ENCODE measurements around the gene CCN2. TPM values are rescaled to one million over a fixed set of nuclear protein-coding genes. Genes with fewer than 3 reads are reported as not detected.

CCN2 gene
- total RNA-seq, 1 donor from 2014 or later, result 1,253 TPM

DNA sequence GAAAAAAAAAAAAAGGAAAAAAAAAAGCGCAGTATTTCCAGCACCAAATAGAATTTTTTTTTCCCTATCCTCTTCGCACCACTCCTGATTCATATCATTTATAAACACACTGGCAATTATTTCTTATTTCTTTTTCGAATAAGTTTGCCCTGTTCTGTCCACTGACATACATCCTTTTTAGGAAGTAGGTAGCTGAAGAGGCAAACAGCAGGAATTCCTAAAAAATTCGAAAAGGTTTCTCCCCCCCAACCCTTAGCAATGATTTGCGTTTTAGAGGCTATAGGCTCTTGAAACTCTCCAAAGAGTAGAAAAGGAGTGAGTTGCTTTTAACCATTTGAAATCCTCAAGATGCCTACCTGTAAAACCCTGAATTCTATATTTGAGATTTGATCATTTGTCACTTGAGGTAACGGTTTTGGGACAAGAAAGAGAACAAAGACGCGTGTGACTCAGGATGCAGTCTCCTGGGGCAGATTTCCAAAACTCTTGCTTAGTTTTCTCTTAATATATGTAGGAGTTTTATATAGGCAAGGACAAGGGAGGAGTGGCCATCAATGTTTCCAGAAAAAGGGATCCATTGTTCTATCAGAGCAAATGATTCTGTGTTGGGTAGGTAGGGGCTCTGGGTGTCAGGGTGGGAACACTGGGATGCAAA, 531 bp upstream of the CCN2 start:
- H3K36me3 Mint-ChIP-seq (ENCODE audit: low read depth, unreplicated experiment), result peaks cover 14% of the 10 kb centered on the region
- peaks cover 36% of the 10 kb centered on the region for H4K20me1 ChIP-seq (ENCODE audit: insufficient read depth, low read length)
- peak overlapping the region; percentile 99 for H3K27ac Mint-ChIP-seq (ENCODE audit: unreplicated experiment)
- no peaks in the 10 kb centered on the region for H3K9me3 Mint-ChIP-seq (ENCODE audit: unreplicated experiment)
- no peaks in the 10 kb centered on the region for H3K9me3 ChIP-seq (ENCODE audit: insufficient read depth, low read depth, low read length)
- H3K27me3 Mint-ChIP-seq (ENCODE audit: low read depth, unreplicated experiment), result no peaks in the 10 kb centered on the region
- DNase-seq (ENCODE audit: low read depth), result no peak
- H3K4me3 ChIP-seq (ENCODE audit: insufficient read depth, low read depth, low read length), result peak overlapping the region; percentile 25
- H3K9ac ChIP-seq (ENCODE audit: low read length), result peak overlapping the region; percentile 72
- peaks cover 35% of the 10 kb centered on the region for H3K4me1 ChIP-seq (ENCODE audit: insufficient read depth, low read length)
- peak overlapping the region; percentile 79 for H3K27ac ChIP-seq (ENCODE audit: low read depth, low read length)
- peaks cover 23% of the 10 kb centered on the region for H3K79me2 ChIP-seq (ENCODE audit: insufficient read depth, low read length)
- peak overlapping the region; percentile 75 for H3K4me2 ChIP-seq (ENCODE audit: low read length)
- H3K36me3 ChIP-seq (ENCODE audit: insufficient read depth, low read length), result peaks cover 9% of the 10 kb centered on the region
- no peak for FAIRE-seq
- H3K27me3 ChIP-seq (ENCODE audit: insufficient read depth, low read length), result no peaks in the 10 kb centered on the region
- no peak for TF ChIP-seq EZH2 (IDR thresholded peaks at IDR 0.05; ENCODE audit: insufficient read depth, low read length)
- TF ChIP-seq, protein P1, sequence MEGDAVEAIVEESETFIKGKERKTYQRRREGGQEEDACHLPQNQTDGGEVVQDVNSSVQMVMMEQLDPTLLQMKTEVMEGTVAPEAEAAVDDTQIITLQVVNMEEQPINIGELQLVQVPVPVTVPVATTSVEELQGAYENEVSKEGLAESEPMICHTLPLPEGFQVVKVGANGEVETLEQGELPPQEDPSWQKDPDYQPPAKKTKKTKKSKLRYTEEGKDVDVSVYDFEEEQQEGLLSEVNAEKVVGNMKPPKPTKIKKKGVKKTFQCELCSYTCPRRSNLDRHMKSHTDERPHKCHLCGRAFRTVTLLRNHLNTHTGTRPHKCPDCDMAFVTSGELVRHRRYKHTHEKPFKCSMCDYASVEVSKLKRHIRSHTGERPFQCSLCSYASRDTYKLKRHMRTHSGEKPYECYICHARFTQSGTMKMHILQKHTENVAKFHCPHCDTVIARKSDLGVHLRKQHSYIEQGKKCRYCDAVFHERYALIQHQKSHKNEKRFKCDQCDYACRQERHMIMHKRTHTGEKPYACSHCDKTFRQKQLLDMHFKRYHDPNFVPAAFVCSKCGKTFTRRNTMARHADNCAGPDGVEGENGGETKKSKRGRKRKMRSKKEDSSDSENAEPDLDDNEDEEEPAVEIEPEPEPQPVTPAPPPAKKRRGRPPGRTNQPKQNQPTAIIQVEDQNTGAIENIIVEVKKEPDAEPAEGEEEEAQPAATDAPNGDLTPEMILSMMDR (IDR thresholded peaks at IDR 0.05; ENCODE audit: insufficient read depth, low read depth, low read length), result no peak
- no peak overlapping the region for H2AFZ ChIP-seq (ENCODE audit: low read depth, low read length)
- H3K4me1 Mint-ChIP-seq (ENCODE audit: low read depth, unreplicated experiment), result peaks cover 44% of the 10 kb centered on the region
- H3K4me3 Mint-ChIP-seq (ENCODE audit: unreplicated experiment), result peak overlapping the region; percentile 81

DNA sequence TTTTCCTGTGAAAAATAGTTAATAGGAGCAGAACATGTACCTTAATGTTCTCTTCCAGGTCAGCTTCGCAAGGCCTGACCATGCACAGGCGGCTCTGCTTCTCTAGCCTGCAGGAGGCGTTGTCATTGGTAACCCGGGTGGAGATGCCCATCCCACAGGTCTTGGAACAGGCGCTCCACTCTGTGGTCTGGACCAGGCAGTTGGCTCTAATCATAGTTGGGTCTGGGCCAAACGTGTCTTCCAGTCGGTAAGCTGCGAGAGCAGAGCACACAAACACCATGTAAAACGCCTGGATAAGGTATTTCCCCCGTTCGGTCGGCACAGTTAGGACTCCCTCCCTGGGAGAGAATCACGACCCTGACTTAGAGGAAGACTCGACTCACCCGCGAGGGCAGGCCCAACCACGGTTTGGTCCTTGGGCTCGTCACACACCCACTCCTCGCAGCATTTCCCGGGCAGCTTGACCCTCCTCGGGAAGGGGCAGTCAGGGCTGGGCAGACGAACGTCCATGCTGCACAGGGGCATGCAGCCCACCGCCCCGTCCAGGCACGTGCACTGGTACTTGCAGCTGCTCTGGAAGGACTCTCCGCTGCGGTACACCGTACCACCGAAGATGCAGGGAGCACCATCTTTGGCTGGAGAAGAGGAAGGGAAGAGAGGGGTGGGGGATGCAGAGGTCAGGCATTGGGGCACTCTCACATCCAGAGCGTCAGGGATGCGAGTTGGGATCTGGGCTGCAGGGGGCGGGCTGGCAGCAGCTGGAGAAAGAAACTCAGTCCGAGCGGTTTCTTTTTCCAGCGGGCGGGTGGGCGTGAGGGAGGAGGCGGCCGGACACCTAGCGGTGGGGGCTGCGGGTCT, 1.0 kb downstream of the CCN2 start:
- H3K9me3 Mint-ChIP-seq (ENCODE audit: unreplicated experiment), result no peaks in the 10 kb centered on the region
- Histone ChIP-seq H3K4me1 (ENCODE audit: insufficient read depth, low read length) (peaks cover 30% of the 10 kb centered on the region), H4K20me1 (ENCODE audit: insufficient read depth, low read length) (peaks cover 40% of the 10 kb centered on the region), H3K79me2 (ENCODE audit: insufficient read depth, low read length) (peaks cover 23% of the 10 kb centered on the region), H3K27me3 (ENCODE audit: insufficient read depth, low read length) (no peaks in the 10 kb centered on the region), H3K36me3 (ENCODE audit: insufficient read depth, low read length) (peaks cover 9% of the 10 kb centered on the region), H3K4me3 (ENCODE audit: insufficient read depth, low read depth, low read length) (peak overlapping the region; percentile 91), H3K4me2 (ENCODE audit: low read length) (peak overlapping the region; percentile 86), H2AFZ (ENCODE audit: low read depth, low read length) (no peak overlapping the region), H3K27ac (ENCODE audit: low read depth, low read length) (peak overlapping the region; percentile 87), H3K9ac (ENCODE audit: low read length) (peak overlapping the region; percentile 98), H3K9me3 (ENCODE audit: insufficient read depth, low read depth, low read length) (no peaks in the 10 kb centered on the region)
- FAIRE-seq, result peak; percentile 85
- H3K27me3 Mint-ChIP-seq (ENCODE audit: low read depth, unreplicated experiment), result no peaks in the 10 kb centered on the region
- peaks cover 14% of the 10 kb centered on the region for H3K36me3 Mint-ChIP-seq (ENCODE audit: low read depth, unreplicated experiment)
- H3K4me1 Mint-ChIP-seq (ENCODE audit: low read depth, unreplicated experiment), result peaks cover 47% of the 10 kb centered on the region
- peak; percentile 87 for DNase-seq (ENCODE audit: low read depth)
- H3K27ac Mint-ChIP-seq (ENCODE audit: unreplicated experiment), result peak overlapping the region; percentile 93
- H3K4me3 Mint-ChIP-seq (ENCODE audit: unreplicated experiment), result peak overlapping the region; percentile 92
- TF ChIP-seq EZH2 (IDR thresholded peaks at IDR 0.05; ENCODE audit: insufficient read depth, low read length), result no peak
- TF ChIP-seq, protein P1 (IDR thresholded peaks at IDR 0.05; ENCODE audit: insufficient read depth, low read depth, low read length), result peak; percentile 30
